HepG2 (cell line): ENCODE results near the gene PCYT2. TPM values are rescaled to one million over a fixed set of nuclear protein-coding genes. Genes with fewer than 3 reads are reported as not detected.
A peak's percentile ranks its signal among the peaks of the same experiment; 100 is the strongest.

Source experiments
- SMAD9 ChIP-seq: sonication (generic); formaldehyde crosslinking; IDR thresholded peaks from 2 replicates; pipeline ENCODE4 v1.5.1; 2020; ENCODE audit warnings: mild to moderate bottlenecking, missing genetic modification reagents
- YEATS2 ChIP-seq: sonication (generic); formaldehyde crosslinking; IDR thresholded peaks from 2 replicates; pipeline ENCODE4 v1.4.0; 2020; ENCODE audit warnings: missing genetic modification reagents, borderline replicate concordance
- ZNF30 ChIP-seq: sonication (generic); formaldehyde crosslinking; IDR thresholded peaks from 2 replicates; pipeline ENCODE4 v1.5.0; 2020; ENCODE audit warnings: mild to moderate bottlenecking, missing genetic modification reagents
- ZNF337 ChIP-seq: sonication (generic); formaldehyde crosslinking; IDR thresholded peaks from 2 replicates; pipeline ENCODE4 v1.5.1; 2020; ENCODE audit warnings: missing genetic modification reagents, low read depth, mild to moderate bottlenecking, borderline replicate concordance
- ZNF484 ChIP-seq: sonication (generic); formaldehyde crosslinking; IDR thresholded peaks from 2 replicates; pipeline ENCODE4 v1.5.1; 2020; ENCODE audit warnings: mild to moderate bottlenecking, low read depth, missing genetic modification reagents, borderline replicate concordance
- ZNF614 ChIP-seq: IDR thresholded peaks from 2 replicates; pipeline ENCODE4 v1.6.1; 2018; ENCODE audit warnings: missing biosample characterization, missing genetic modification reagents, inconsistent platforms, borderline replicate concordance
- ZNF83 ChIP-seq: sonication (generic); formaldehyde crosslinking; IDR thresholded peaks from 2 replicates; pipeline ENCODE4 v1.4.0; 2020; ENCODE audit warnings: missing genetic modification reagents, mild to moderate bottlenecking, borderline replicate concordance
- polyA plus RNA-seq, 8 experiments: library from polyadenylated mRNA; depleted of rRNA in 3 of 8; stranded (reverse) in 7 of 8; unstranded in 1 of 8; fragments of >200 nt; fragmentation: Illumina TruSeq in 4 of 8; extraction: Trizol in 4 of 8; gene quantifications; 2 replicates each; pipeline versions ENCODE4 v1.2.1 to v1.2.3, GENCODE V29; 2011 to 2016; ENCODE audit warnings: low read depth in 4 of 8, missing spikeins in 1 of 8, mixed read lengths in 1 of 8; ENCODE audit not compliant: insufficient read depth in 1 of 8
- total RNA-seq, 5 experiments: library from RNA; depleted of rRNA; stranded (reverse); fragments of >200 nt; fragmentation: Illumina TruSeq; extraction: Trizol; gene quantifications; 2 replicates each; pipeline ENCODE4 v1.2.3, GENCODE V29; 2016; ENCODE audit warnings: low read depth in 1 of 5
- TF ChIP-seq, protein P1 (sequence below), 2 experiments: sonication (generic) in 1 of 2; formaldehyde crosslinking in 1 of 2; IDR thresholded peaks; 2 replicates each; pipeline versions ENCODE4 v1.4.0 to v1.6.1; 2018 to 2020; ENCODE audit warnings: missing genetic modification reagents in 2 of 2, borderline replicate concordance in 1 of 2, low read depth in 1 of 2, mild to moderate bottlenecking in 1 of 2, missing biosample characterization in 1 of 2
- TF ChIP-seq, protein P2 (sequence below): sonication (generic); formaldehyde crosslinking; IDR thresholded peaks from 2 replicates; pipeline ENCODE4 v1.8.1; 2023; ENCODE audit warnings: mild to moderate bottlenecking, missing genetic modification reagents
- TF ChIP-seq, protein P3 (sequence below): sonication (generic); formaldehyde crosslinking; IDR thresholded peaks from 2 replicates; pipeline ENCODE4 v1.4.0; 2020; ENCODE audit warnings: mild to moderate bottlenecking, low read depth, missing genetic modification reagents
- TF ChIP-seq, protein P4 (sequence below): sonication (generic); formaldehyde crosslinking; conservative IDR thresholded peaks from 2 replicates; pipeline ENCODE4 v1.4.0; 2020; ENCODE audit warnings: missing genetic modification reagents
- TF ChIP-seq, protein P5 (sequence below): sonication (generic); formaldehyde crosslinking; IDR thresholded peaks from 2 replicates; pipeline ENCODE4 v1.4.0; 2020; ENCODE audit warnings: missing genetic modification reagents, borderline replicate concordance
- TF ChIP-seq, protein P6 (sequence below): sonication (generic); formaldehyde crosslinking; IDR thresholded peaks from 2 replicates; pipeline ENCODE4 v1.4.0; 2020; ENCODE audit warnings: low read depth, mild to moderate bottlenecking, missing genetic modification reagents

The PCYT2 gene
- total and polyA plus RNA-seq, 2 of the 13 experiments (the other 11 are each of a cell fraction or from before 2014, with no cell fraction given): 147 to 297 TPM

DNA sequence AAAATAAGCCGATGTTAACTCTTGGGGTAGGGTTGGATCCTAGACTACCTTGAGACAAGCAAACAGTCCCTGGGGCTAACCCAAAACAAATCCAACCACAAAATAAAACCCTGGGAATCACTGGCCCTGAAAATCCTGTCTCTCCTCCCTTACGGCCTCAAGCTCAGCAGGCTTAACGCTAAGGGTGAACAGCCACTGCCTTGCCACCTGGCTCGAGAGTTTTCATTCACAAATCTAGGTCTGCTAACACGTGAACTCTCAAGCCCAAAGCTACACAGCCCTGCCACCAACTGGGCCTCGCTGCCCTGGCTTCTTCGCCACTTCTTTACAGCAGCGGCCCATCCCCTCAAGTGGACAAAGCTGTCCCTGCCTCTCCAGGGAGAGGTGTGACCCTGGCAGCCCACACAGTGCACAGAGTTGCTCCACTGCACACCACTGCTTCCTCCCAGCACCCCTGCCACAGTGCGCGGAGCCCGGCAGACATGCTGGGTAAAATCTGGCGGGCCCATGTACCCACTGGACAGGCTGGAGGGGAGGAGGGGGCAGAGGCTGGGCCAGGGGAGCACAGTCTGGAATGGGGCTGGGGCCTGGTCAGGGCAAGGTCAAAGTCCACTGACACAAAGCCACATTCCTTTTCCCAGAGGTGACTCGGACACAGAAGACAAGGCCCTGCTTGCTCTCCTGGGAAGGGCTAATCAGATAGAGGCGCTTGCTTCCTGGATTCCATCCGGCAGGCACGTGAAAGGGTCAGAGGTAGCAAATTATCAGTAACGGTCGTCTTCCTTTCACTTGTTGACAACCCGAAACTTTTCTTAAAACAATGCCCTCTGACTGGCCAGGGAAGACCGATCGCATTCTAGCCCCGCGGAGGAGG lies 996 bp downstream of the PCYT2 start (continued):
- TF ChIP-seq, protein P1, sequence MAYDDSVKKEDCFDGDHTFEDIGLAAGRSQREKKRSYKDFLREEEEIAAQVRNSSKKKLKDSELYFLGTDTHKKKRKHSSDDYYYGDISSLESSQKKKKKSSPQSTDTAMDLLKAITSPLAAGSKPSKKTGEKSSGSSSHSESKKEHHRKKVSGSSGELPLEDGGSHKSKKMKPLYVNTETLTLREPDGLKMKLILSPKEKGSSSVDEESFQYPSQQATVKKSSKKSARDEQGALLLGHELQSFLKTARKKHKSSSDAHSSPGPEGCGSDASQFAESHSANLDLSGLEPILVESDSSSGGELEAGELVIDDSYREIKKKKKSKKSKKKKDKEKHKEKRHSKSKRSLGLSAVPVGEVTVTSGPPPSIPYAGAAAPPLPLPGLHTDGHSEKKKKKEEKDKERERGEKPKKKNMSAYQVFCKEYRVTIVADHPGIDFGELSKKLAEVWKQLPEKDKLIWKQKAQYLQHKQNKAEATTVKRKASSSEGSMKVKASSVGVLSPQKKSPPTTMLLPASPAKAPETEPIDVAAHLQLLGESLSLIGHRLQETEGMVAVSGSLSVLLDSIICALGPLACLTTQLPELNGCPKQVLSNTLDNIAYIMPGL (CRISPR knock-in tag; IDR thresholded peaks at IDR 0.05; ENCODE audit: borderline replicate concordance in 1 of 2, low read depth in 1 of 2): peak; percentile 65 to 73; a peak in 3 of 4 replicates
- peak; percentile 75 for TF ChIP-seq YEATS2
- TF ChIP-seq, protein P2, sequence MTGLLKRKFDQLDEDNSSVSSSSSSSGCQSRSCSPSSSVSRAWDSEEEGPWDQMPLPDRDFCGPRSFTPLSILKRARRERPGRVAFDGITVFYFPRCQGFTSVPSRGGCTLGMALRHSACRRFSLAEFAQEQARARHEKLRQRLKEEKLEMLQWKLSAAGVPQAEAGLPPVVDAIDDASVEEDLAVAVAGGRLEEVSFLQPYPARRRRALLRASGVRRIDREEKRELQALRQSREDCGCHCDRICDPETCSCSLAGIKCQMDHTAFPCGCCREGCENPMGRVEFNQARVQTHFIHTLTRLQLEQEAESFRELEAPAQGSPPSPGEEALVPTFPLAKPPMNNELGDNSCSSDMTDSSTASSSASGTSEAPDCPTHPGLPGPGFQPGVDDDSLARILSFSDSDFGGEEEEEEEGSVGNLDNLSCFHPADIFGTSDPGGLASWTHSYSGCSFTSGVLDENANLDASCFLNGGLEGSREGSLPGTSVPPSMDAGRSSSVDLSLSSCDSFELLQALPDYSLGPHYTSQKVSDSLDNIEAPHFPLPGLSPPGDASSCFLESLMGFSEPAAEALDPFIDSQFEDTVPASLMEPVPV (CRISPR knock-in tag): peak; percentile 47
- TF ChIP-seq, protein P3, sequence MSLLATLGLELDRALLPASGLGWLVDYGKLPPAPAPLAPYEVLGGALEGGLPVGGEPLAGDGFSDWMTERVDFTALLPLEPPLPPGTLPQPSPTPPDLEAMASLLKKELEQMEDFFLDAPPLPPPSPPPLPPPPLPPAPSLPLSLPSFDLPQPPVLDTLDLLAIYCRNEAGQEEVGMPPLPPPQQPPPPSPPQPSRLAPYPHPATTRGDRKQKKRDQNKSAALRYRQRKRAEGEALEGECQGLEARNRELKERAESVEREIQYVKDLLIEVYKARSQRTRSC (CRISPR knock-in tag): no peak
- TF ChIP-seq ZNF484: no peak
- TF ChIP-seq, protein P4, sequence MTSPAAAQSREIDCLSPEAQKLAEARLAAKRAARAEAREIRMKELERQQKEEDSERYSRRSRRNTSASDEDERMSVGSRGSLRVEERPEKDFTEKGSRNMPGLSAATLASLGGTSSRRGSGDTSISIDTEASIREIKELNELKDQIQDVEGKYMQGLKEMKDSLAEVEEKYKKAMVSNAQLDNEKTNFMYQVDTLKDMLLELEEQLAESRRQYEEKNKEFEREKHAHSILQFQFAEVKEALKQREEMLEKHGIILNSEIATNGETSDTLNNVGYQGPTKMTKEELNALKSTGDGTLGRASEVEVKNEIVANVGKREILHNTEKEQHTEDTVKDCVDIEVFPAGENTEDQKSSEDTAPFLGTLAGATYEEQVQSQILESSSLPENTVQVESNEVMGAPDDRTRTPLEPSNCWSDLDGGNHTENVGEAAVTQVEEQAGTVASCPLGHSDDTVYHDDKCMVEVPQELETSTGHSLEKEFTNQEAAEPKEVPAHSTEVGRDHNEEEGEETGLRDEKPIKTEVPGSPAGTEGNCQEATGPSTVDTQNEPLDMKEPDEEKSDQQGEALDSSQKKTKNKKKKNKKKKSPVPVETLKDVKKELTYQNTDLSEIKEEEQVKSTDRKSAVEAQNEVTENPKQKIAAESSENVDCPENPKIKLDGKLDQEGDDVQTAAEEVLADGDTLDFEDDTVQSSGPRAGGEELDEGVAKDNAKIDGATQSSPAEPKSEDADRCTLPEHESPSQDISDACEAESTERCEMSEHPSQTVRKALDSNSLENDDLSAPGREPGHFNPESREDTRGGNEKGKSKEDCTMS (CRISPR knock-in tag): no peak
- TF ChIP-seq, protein P5, sequence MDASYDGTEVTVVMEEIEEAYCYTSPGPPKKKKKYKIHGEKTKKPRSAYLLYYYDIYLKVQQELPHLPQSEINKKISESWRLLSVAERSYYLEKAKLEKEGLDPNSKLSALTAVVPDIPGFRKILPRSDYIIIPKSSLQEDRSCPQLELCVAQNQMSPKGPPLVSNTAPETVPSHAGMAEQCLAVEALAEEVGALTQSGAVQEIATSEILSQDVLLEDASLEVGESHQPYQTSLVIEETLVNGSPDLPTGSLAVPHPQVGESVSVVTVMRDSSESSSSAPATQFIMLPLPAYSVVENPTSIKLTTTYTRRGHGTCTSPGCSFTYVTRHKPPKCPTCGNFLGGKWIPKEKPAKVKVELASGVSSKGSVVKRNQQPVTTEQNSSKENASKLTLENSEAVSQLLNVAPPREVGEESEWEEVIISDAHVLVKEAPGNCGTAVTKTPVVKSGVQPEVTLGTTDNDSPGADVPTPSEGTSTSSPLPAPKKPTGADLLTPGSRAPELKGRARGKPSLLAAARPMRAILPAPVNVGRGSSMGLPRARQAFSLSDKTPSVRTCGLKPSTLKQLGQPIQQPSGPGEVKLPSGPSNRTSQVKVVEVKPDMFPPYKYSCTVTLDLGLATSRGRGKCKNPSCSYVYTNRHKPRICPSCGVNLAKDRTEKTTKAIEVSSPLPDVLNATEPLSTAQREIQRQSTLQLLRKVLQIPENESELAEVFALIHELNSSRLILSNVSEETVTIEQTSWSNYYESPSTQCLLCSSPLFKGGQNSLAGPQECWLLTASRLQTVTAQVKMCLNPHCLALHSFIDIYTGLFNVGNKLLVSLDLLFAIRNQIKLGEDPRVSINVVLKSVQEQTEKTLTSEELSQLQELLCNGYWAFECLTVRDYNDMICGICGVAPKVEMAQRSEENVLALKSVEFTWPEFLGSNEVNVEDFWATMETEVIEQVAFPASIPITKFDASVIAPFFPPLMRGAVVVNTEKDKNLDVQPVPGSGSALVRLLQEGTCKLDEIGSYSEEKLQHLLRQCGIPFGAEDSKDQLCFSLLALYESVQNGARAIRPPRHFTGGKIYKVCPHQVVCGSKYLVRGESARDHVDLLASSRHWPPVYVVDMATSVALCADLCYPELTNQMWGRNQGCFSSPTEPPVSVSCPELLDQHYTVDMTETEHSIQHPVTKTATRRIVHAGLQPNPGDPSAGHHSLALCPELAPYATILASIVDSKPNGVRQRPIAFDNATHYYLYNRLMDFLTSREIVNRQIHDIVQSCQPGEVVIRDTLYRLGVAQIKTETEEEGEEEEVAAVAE: 0 out of 2 replicates have a peak, but pooled peaks have one; percentile 70
- no peak; the same call in 1 of the 2 replicates for TF ChIP-seq ZNF83 (CRISPR knock-in tag)
- no peak for TF ChIP-seq ZNF30
- peak; percentile 66; the same call in 1 of the 2 replicates for TF ChIP-seq ZNF614 (CRISPR knock-in tag)
- TF ChIP-seq SMAD9 (CRISPR knock-in tag): no peak
- no peak for TF ChIP-seq ZNF337 (CRISPR knock-in tag)
- TF ChIP-seq, protein P6, sequence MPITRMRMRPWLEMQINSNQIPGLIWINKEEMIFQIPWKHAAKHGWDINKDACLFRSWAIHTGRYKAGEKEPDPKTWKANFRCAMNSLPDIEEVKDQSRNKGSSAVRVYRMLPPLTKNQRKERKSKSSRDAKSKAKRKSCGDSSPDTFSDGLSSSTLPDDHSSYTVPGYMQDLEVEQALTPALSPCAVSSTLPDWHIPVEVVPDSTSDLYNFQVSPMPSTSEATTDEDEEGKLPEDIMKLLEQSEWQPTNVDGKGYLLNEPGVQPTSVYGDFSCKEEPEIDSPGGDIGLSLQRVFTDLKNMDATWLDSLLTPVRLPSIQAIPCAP: no peak; the same call in 1 of the 2 replicates
